Measurements from ENCODE around the gene GRID1.
"Not testable (repeated sequence)": the region's sequence is repeated elsewhere in the genome, so short reads cannot be mapped to it uniquely, and the experiment has no call there.

GRID1 gene

GRCh38 chr10:86188796-86189558 lies 177.6 kb downstream of the GRID1 start:
- DNase-seq (ENCODE audit: low spot score) = no peak

DNA sequence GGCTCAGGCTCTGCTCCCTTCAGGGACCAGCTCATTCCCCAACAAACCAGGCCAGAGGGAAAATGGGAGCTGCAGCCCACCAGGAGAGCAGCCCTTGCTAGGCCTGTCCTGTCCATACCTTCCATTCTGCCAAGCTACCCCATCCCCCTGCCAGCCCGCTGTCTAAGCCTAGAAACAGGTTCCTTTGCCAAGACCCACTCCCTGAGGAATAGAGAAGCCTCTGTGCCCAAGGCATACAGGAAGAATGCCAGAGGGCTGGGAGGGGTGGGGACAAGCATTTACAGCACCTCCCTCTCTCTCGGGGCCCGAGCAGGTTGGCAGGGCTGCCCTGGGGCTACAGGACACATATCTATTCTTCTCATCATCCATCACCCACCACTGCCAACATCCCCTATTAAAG lies 178.3 kb downstream of the GRID1 start:
- DNase-seq (ENCODE audit: low spot score) = no peak

- DNase-seq (ENCODE audit: low spot score) = no peak
Observed at GRCh38 chr10:86187499-86188239, 178.9 kb downstream of the GRID1 start.

DNA sequence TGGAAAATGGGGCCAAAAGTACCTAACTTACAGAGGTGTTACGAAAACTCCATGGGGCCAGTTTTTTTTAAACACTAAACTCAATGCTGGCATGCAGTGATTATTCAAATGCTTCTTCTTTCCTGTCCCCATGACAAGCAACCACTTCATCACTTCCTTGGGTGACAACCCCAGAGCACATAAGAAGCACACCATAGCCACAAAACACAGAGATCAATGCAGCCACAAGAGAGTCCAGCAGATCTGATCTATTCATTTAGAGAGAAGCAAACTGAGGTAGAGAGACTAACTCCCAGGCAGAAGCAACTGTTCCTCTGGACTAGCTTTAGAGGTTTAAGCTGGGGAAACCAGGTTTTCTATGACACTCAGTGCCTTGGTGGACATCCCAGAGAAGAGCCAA lies 180.0 kb downstream of the GRID1 start:
- no peak for DNase-seq (ENCODE audit: low spot score)

DNA sequence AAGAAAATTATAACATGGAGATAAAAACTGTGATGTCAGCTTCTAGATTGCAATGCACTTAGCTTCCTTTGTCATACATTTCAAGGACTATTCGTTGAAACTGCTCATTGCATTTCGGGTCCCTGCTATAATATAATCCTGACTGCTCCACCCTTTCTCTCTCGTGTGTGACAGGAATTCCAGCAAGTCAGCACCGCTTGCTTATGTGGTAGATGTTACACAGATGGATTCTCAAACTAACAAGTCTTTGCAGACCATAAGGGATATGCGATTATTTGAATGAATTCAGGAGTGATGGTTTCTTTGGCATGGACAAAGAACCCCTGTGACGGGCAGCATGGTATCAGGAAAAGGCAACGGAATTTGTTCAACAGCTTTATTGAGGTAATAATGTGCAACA lies 184.0 kb downstream of the GRID1 start:
- DNase-seq (ENCODE audit: low spot score) = no peak

- no peak for DNase-seq (ENCODE audit: low spot score)
Observed at GRCh38 chr10:86182150-86182549, 184.4 kb downstream of the GRID1 start.

GRCh38 chr10:86180861-86181260 lies 185.7 kb downstream of the GRID1 start:
- no peak for DNase-seq (ENCODE audit: low spot score)

GRCh38 chr10:86179961-86180360 lies 186.6 kb downstream of the GRID1 start:
- DNase-seq (ENCODE audit: low spot score) = no peak

DNA sequence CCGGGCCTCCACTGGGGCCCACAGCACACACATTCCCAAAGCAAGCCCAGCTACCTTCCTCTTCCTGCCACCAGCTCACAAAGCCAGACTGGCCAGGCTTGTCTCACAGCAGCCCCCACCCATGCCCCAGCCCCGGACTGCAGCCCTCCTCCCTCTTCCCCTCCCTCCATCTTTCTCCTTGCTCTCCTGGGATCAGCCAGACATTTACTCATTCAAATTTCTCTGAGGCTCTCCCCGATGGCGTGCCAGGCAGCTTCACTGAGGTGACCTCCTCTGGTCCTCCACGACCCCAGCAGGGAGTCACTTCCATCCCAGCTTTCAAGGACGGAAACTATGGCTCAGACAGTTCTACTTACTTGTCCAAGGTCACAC lies 187.5 kb downstream of the GRID1 start:
- DNase-seq (ENCODE audit: low spot score) = no peak

DNA sequence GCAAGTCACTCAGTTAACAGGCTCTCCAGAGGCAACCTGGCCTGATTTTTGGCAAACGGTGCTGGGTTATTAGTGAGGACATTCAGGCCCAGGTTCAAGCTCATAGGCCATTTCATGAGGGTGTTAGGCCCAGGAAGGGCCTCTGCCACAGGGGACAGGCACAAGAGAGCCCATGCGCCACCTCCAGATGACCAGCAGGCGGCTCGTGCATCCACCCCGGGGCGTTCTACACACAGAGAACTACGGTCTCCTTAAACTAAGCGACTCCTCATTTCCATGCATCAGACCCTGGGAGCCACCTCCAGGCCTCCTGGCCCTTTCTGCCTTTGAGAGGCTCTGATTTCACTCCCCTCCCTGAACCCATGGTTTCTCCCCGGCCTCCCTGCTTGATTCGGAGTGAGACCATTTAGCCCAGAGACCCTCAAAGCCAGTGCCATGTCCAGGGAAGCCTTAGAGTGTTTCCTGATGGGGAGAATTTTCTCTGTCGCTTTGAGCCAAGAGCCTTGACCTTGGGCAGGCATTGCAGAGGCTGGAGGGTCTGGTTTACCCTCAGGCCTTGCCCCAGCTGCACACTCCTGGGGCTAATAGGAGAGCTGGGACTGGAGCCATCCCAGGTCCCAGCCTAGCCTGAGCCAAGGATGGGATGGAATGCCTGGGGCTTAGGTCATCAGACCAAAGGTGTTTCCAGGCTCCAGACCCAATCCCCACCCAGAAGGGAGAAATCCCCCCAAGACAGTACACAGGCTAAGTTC lies 188.0 kb downstream of the GRID1 start:
- DNase-seq (ENCODE audit: low spot score) = peak; percentile 41

DNA sequence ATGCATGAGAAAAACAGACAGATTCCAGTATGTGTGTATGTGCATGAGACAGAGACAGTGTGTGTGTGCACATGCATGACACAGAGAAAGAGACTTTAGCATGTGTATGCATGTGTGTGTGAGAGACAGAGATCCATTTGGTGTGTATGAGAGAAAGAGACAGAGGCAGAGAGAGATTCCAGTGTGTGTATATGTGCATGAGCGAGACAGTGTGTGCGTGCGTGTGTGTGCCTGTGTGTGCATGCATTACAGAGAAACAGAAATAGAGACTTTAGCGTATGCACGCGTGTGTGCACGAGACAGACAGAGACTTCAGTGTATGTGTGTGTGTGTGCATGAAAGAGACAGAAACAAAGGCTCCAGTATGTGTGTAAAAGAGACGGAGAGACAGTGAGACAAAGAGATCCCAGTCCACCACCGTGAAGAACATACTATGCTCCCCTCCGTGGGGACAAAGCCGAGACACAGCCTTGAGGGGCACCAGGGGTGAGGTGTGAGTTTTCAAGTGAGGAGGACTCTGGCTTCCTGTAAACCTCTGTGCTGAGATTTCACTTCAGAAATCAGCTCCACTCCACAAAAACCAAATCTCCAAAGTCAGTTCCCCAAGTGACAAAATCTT lies 188.9 kb downstream of the GRID1 start:
- DNase-seq (ENCODE audit: low spot score) = no peak

DNA sequence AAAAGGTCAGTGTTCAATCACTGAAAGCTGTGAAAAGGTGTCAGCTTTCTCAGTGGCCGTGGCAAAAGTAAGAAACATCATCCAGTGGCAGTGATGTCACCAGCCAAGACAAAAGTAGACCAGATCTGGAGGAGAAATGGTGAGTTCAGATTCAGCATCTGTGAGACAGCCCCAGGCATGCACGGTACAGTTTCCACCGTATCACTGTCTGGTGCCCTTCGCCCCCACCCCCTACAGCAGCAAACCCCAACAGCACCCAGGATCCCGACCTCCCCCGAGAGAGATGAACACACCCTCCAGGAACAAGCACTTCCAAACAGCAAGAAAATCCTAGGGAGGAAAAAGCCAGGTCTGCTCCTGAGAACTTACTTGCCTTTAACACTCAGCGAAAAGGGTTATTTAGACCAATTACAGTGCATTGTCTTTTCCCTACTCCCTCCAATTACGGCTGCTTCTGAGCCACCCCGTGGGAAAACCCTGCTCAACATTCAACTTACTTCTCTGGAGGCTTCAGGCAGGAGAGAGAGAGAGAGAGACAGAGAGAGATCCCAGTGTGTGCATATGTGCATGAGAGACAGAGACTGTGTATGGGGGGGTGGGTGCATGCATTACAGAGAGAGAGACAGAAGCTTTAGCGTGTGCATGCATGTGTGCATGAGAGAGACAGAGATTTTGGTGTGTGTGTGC lies 189.6 kb downstream of the GRID1 start:
- DNase-seq (ENCODE audit: low spot score) = no peak

DNA sequence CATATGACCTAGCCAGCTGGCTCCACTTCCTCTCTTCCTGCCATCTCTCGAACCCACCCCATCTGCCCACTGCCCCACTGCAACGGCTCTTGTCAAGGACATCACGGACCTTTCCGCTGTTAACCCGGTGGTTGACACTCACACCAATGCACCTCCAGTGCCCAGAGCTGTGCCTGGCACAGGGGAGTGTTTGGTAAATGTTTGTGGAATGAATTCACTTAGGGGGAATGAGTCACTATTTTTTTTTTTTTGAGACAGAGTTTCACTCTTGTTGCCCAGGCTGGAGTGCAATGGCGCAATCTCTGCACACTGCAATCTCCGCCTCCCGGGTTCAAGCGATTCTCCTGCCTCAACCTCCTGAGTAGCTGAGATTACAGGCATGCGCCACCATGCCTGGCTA lies 191.1 kb downstream of the GRID1 start:
- DNase-seq (ENCODE audit: low spot score) = not testable (repeated sequence)

GRCh38 chr10:86172301-86172700 lies 194.3 kb downstream of the GRID1 start:
- DNase-seq (ENCODE audit: low spot score) = no peak

GRCh38 chr10:86170255-86171108 lies 196.1 kb downstream of the GRID1 start:
- no peak for DNase-seq (ENCODE audit: low spot score)

DNA sequence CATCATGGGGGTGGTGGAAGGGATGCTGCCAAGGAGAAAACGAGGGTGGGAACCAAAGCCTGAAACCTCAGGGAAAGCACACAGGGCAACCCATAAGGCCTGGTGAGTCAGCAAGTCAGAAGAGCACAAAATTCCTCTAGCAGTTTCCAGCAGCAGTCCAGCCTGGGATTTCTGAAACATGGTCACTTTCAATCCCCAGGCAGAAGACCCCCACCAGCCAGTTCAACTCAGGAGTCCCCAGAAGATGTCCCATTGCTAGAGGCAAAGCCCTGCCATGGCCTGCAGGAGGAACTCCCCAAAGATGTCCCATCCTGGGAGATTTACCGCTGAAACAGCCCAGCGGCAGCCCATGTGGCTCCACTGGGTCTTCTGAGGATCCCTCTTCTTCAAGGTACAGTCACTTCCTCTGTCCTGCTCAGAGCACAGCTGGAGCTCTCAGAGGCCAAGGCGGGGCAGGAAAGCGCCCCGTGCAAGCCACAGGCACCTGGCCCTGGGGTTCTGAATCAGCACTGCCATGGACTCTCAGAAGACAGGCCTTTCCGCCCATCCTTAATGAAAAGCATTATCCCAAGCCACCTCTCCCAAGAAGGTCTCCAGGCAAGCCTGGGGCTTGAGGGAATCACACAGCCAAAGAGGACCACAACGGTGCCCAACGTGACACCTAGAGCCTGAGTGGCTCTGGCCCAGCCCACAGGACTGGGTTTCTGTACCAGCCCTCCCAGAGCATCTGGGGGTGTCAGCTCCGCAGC lies 196.9 kb downstream of the GRID1 start:
- DNase-seq (ENCODE audit: low spot score) = no peak

DNA sequence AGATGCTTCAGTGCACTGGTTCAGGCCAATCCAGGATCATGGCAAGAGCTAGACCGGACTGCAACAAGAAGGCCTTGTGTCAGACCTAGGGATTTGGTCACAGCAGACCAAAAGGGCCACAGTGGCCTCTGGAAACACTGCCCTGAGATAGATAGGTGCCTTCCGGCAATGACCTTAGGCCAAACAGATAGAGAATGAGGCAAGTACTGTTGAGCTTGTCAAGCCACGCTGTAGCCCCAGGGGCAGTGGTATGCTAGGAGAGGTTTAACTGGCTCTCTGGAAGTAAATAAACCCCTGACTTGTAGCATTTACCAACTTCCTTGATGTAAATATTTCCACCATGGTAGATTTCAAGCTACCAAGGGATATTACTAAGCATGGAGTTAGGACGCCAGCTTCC lies 197.5 kb downstream of the GRID1 start:
- no peak for DNase-seq (ENCODE audit: low spot score)

GRCh38 chr10:86168256-86168655 lies 198.3 kb downstream of the GRID1 start:
- DNase-seq (ENCODE audit: low spot score) = no peak

- DNase-seq (ENCODE audit: low spot score) = no peak
Observed at GRCh38 chr10:86167762-86168128, 198.8 kb downstream of the GRID1 start.

- no peak for DNase-seq (ENCODE audit: low spot score)
Observed at GRCh38 chr10:86167121-86167761, 199.4 kb downstream of the GRID1 start.

All from HuH-7.5 (cell line).